Lower lobe of right lung (tissue), 2 donors: Measurements from ENCODE around the gene KRT31. TPM values are rescaled to one million over a fixed set of nuclear protein-coding genes. Genes with fewer than 3 reads are reported as not detected.

Experiments used
- ATAC-seq, 2 donors: fragments of 200-7000 bp; cut with Tn5 transposase; one replicate each; pipeline ENCODE4 v1.9.1; 2020 to 2022; ENCODE audit warnings: mild to moderate bottlenecking in 2 of 2, moderate library complexity in 2 of 2
- DNase-seq: peaks from one replicate; pipeline ENCODE4 v3.0.0-alpha.2; 2020
- H3K27ac ChIP-seq: fragments of 200-600 bp; one replicate; pipeline ENCODE4 v1.8.0; 2022
- H3K27me3 ChIP-seq: fragments of 200-600 bp; one replicate; pipeline ENCODE4 v1.8.0; 2022; ENCODE audit warnings: low read depth
- H3K36me3 ChIP-seq: fragments of 200-600 bp; one replicate; pipeline ENCODE4 v1.8.0; 2022; ENCODE audit warnings: mild to moderate bottlenecking
- H3K4me1 ChIP-seq: fragments of 200-600 bp; one replicate; pipeline ENCODE4 v1.8.0; 2022
- H3K4me3 ChIP-seq: fragments of 200-600 bp; one replicate; pipeline ENCODE4 v1.8.0; 2022; ENCODE audit warnings: mild to moderate bottlenecking
- H3K9me3 ChIP-seq: fragments of 200-600 bp; one replicate; pipeline ENCODE4 v1.8.0; 2022
- CTCF ChIP-seq: fragments of 200-600 bp; IDR thresholded peaks from one replicate; pipeline ENCODE4 v1.8.0; 2022; ENCODE audit warnings: antibody characterized with exemption, mild to moderate bottlenecking
- intact Hi-C: fragments of 100-400 bp; cut with DNase I; formaldehyde crosslinking; loops from one replicate; pipeline ENCODE4 v1.11.0; 2022
- total RNA-seq: library from RNA; stranded (reverse); fragmentation: NEBNext Ultra II Directional; extraction: Animal tissue kit (Norgen Biotek cat#: 25700); gene quantifications from one replicate; pipeline ENCODE4 v1.2.1, GENCODE V29; 2021
- donor health status: DM: no; HTN: yes; CAD: no; lungs with severe emphysema.

KRT31 gene
- total RNA-seq, 1 donor from 2014 or later: not detected

- TF ChIP-seq CTCF: no peak
- no peak overlapping the region for H3K4me3 ChIP-seq
- no peaks in the 10 kb centered on the region for H3K4me1 ChIP-seq
- no peak for ATAC-seq
- intact Hi-C loops: no loop called here
- DNase-seq: no peak
- no peaks in the 10 kb centered on the region for H3K9me3 ChIP-seq
- H3K36me3 ChIP-seq: no peaks in the 10 kb centered on the region
- no peak overlapping the region for H3K27ac ChIP-seq
- H3K27me3 ChIP-seq: no peaks in the 10 kb centered on the region
Measured at GRCh38 chr17:41393826-41394225, 3.6 kb downstream of the KRT31 start.

- Histone ChIP-seq H3K27ac (no peak overlapping the region), H3K4me3 (no peak overlapping the region), H3K36me3 (no peaks in the 10 kb centered on the region), H3K4me1 (no peaks in the 10 kb centered on the region), H3K9me3 (no peaks in the 10 kb centered on the region), H3K27me3 (no peaks in the 10 kb centered on the region)
- intact Hi-C loops: no loop called here
- no peak for TF ChIP-seq CTCF
- DNase-seq (no peak), ATAC-seq (no peak)
Measured at GRCh38 chr17:41393294-41393693, 4.1 kb downstream of the KRT31 start.

- no peaks in the 10 kb centered on the region for H3K4me1 ChIP-seq
- H3K27ac ChIP-seq: no peak overlapping the region
- TF ChIP-seq CTCF: no peak
- no peaks in the 10 kb centered on the region for H3K36me3 ChIP-seq
- ATAC-seq (no peak), DNase-seq (no peak)
- H3K4me3 ChIP-seq: no peak overlapping the region
- intact Hi-C loops: no loop called here
- no peaks in the 10 kb centered on the region for H3K27me3 ChIP-seq
- H3K9me3 ChIP-seq: no peaks in the 10 kb centered on the region
Measured at GRCh38 chr17:41392278-41392677, 5.1 kb downstream of the KRT31 start.

- intact Hi-C loops: no loop called here
- Histone ChIP-seq H3K36me3 (no peaks in the 10 kb centered on the region), H3K4me3 (no peak overlapping the region), H3K27ac (no peak overlapping the region), H3K27me3 (no peaks in the 10 kb centered on the region), H3K9me3 (peaks cover 4% of the 10 kb centered on the region), H3K4me1 (no peaks in the 10 kb centered on the region)
- ATAC-seq (no peak), DNase-seq (no peak)
- TF ChIP-seq CTCF: no peak
Measured at GRCh38 chr17:41391535-41391934, 5.9 kb downstream of the KRT31 start.

GRCh38 chr17:41390411-41390938 lies 6.9 kb downstream of the KRT31 start:
- Histone ChIP-seq H3K4me1 (no peaks in the 10 kb centered on the region), H3K36me3 (no peaks in the 10 kb centered on the region), H3K4me3 (no peak overlapping the region), H3K27ac (no peak overlapping the region), H3K27me3 (no peaks in the 10 kb centered on the region), H3K9me3 (peaks cover 7% of the 10 kb centered on the region)
- intact Hi-C loops: no loop called here
- no peak for TF ChIP-seq CTCF
- ATAC-seq (no peak), DNase-seq (no peak)

GRCh38 chr17:41387670-41388069 lies 9.7 kb downstream of the KRT31 start:
- TF ChIP-seq CTCF: no peak
- no peak for ATAC-seq
- Histone ChIP-seq H3K9me3 (peaks cover 7% of the 10 kb centered on the region), H3K27ac (no peak overlapping the region), H3K4me3 (no peak overlapping the region), H3K36me3 (no peaks in the 10 kb centered on the region), H3K4me1 (no peaks in the 10 kb centered on the region), H3K27me3 (no peaks in the 10 kb centered on the region)
- intact Hi-C loops: no loop called here
- DNase-seq: no peak
